ENCODE data around the gene MBOAT7. TPM values are rescaled to one million over a fixed set of nuclear protein-coding genes. Genes with fewer than 3 reads are reported as not detected.
"Not testable (repeated sequence)": the region's sequence is repeated elsewhere in the genome, so short reads cannot be mapped to it uniquely, and the experiment has no call there.

MBOAT7 gene
- total RNA-seq, 4 donors from 2014 or later = 47.3 to 101 (median 69.0) TPM

DNA sequence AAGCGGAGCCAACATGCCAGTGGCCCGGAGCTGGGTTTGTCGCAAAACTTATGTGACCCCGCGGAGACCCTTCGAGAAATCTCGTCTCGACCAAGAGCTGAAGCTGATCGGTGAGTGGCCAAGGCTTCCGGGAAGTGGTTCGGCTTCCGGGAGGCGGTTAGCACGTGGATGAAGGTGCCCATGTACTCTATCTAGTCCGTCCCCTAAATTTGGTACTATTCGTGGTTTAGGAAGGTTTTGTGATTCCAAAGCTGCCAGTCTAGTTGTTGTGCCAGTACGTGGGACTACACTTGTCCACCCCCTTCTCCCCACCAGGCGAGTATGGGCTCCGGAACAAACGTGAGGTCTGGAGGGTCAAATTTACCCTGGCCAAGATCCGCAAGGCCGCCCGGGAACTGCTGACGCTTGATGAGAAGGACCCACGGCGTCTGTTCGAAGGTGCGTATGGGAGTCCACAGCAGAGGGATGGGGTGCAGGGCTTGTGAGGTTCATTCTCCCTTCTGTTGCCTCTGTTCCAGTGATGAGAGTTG, 11.9 kb upstream of the MBOAT7 start:
- intact Hi-C loops (cut with DNase I) = no loop called here
- no peak for TF ChIP-seq POLR2A (IDR thresholded peaks at IDR 0.05)
- TF ChIP-seq, protein P1, sequence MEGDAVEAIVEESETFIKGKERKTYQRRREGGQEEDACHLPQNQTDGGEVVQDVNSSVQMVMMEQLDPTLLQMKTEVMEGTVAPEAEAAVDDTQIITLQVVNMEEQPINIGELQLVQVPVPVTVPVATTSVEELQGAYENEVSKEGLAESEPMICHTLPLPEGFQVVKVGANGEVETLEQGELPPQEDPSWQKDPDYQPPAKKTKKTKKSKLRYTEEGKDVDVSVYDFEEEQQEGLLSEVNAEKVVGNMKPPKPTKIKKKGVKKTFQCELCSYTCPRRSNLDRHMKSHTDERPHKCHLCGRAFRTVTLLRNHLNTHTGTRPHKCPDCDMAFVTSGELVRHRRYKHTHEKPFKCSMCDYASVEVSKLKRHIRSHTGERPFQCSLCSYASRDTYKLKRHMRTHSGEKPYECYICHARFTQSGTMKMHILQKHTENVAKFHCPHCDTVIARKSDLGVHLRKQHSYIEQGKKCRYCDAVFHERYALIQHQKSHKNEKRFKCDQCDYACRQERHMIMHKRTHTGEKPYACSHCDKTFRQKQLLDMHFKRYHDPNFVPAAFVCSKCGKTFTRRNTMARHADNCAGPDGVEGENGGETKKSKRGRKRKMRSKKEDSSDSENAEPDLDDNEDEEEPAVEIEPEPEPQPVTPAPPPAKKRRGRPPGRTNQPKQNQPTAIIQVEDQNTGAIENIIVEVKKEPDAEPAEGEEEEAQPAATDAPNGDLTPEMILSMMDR (IDR thresholded peaks at IDR 0.05) = no peak
- peaks cover 33 to 46% of the 10 kb centered on the region in 2 donors for H3K36me3 ChIP-seq
- DNase-seq = no peak
- WGBS, 2 donors = 3 to 7% methylated on average over 24 to 28 of the region's 28 CpGs
- peaks cover 21 to 33% of the 10 kb centered on the region in 2 donors for H3K4me1 ChIP-seq
- H3K9me3 ChIP-seq = no peaks in the 10 kb centered on the region
- no peaks in the 10 kb centered on the region for H3K27me3 ChIP-seq
- H3K4me3 ChIP-seq (replicated peaks in 1 of 3) = peak overlapping the region; percentile 54 to 86 (median 78)
- H3K27ac ChIP-seq = peak overlapping the region; percentile 91 to 98 (median 92)

DNA sequence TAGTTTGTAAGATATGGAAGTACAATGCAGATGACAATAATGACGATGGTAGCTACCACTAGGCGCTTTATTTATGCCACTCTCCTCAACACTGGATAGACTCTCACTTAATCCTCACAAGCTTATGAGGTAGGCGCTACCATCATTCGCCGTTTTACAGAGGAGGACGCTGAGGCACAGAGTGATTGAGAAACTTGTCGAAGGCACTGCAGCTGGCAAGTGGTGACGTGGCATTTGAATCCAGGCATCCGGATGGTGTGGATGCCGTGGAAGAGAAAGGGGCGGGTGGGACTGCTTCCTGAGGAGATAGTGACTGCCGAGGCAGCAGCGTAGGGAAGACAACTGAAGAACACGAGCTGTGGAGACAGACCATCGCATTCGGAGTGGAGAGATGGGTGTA, 10.0 kb upstream of the MBOAT7 start:
- DNase-seq = no peak
- WGBS, 2 donors = 92 to 95% methylated on average over 16 of the region's 16 CpGs
- H3K4me1 ChIP-seq = peaks cover 21 to 26% of the 10 kb centered on the region in 2 donors
- TF ChIP-seq, protein P1 (IDR thresholded peaks at IDR 0.05) = no peak
- TF ChIP-seq POLR2A (IDR thresholded peaks at IDR 0.05) = no peak
- intact Hi-C loops (cut with DNase I) = no loop called here
- peaks cover 19 to 27% of the 10 kb centered on the region in 2 donors for H3K36me3 ChIP-seq
- H3K27ac ChIP-seq = no peak overlapping the region
- H3K27me3 ChIP-seq = no peaks in the 10 kb centered on the region
- H3K9me3 ChIP-seq = no peaks in the 10 kb centered on the region
- no peak overlapping the region for H3K4me3 ChIP-seq (replicated peaks in 1 of 3)

DNA sequence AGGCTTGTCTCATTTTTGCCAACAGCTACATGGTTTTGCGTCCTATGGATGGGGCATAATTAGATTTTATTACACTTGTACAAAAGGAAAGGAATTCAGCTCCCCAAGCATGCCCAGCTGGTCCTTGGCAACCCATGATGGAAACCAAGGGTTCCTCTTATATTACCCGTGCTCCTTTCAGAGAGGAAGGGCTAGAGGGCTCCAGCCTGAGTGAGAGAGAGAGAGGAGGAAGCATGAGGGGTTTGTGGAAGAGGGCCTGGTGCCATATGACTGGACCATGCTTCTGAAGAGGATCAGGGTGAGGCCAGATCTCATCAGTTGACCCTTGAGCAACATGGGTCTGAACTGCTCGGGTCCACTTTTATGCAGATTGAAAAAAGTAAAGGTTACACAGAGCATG, 7.7 kb upstream of the MBOAT7 start:
- TF ChIP-seq, protein P1 (IDR thresholded peaks at IDR 0.05) = no peak
- no peak for TF ChIP-seq POLR2A (IDR thresholded peaks at IDR 0.05)
- Histone ChIP-seq H3K4me3 (replicated peaks in 1 of 3) (no peak overlapping the region), H3K27me3 (no peaks in the 10 kb centered on the region), H3K4me1 (peaks cover 9 to 14% of the 10 kb centered on the region in 2 donors), H3K27ac (no peak overlapping the region), H3K36me3 (peaks cover 1 to 13% of the 10 kb centered on the region in 2 donors), H3K9me3 (no peaks in the 10 kb centered on the region)
- WGBS, 2 donors = 92 to 94% methylated on average over 3 of the region's 3 CpGs
- intact Hi-C loops (cut with DNase I) = no loop called here
- no peak for DNase-seq

DNA sequence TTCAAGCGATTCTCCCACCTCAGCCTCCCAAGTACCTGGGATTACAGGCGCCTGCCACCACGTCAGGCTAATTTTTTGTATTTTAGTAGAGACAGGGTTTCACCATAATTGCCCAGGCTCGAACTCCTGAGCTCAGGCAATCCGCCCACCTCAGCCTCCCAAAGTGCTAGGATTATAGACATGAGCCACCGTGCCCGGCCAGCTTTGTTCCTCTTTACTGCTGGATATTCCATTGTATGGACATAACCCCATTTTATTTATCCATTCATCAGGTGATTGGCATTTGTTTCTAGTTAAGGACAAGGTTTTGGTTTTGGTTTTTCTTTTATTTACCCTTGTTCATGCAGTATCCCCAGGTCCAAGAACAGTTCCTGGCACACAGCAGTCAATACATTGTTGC, 7.2 kb upstream of the MBOAT7 start:
- WGBS, 2 donors = 97 to 99% methylated on average over 7 of the region's 7 CpGs

DNA sequence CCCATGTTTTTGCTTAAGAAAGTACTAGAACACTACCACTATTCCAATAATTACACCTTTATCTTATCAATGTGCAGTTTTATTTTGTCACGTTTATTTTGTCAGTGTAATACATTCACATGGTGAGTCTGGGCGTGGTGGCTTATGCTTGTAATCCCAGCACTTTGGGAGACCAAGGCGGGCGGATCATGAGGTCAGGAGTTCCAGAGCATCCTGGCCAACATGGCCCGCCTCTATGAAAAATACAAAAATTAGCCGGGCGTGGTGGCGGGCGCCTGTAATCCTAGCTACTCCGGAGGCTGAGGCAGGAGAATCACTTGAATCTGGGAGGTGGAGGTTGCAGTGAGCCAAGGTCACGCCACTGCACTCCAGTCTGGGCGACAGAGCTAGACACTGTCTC, 5.1 kb upstream of the MBOAT7 start:
- H3K4me1 ChIP-seq; H3K9me3 ChIP-seq; intact Hi-C loops (cut with DNase I); H3K27ac ChIP-seq; DNase-seq; H3K4me3 ChIP-seq (replicated peaks in 1 of 3); H3K36me3 ChIP-seq; H3K27me3 ChIP-seq: not testable (repeated sequence)
- 96 to 97% methylated on average over 12 of the region's 12 CpGs for WGBS, 2 donors

More for the DNA sequence above, 7.2 kb upstream of the MBOAT7 start:
- Histone ChIP-seq H3K27ac (no peak overlapping the region), H3K9me3 (no peaks in the 10 kb centered on the region), H3K4me3 (replicated peaks in 1 of 3) (no peak overlapping the region), H3K27me3 (no peaks in the 10 kb centered on the region), H3K36me3 (peaks cover 0 to 9% of the 10 kb centered on the region in 2 donors), H3K4me1 (peaks cover 9 to 14% of the 10 kb centered on the region in 2 donors)
- no peak for DNase-seq
- TF ChIP-seq, protein P1 (IDR thresholded peaks at IDR 0.05) = no peak
- intact Hi-C loops (cut with DNase I) = no loop called here
